Measurements from ENCODE around the gene ZNF805.

The ZNF805 gene

DNA sequence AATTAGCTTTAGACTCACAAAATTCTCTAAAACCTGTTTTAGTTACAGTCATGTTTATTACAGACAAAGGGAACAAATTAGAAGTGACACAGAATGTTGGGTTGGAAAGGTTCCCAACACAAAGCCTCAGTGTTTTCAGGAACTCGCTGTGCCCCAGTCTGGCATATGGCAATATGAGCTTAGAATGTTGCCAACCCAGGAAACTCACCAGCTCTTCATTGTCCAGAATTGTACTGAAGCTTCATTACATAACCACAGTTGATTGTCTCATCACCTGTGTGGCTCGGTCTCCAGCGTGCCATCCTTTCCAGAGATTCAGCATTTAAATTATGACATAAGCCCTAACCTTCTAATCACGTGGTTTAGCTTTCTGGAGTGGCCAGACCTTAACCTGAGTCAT lies 30.1 kb upstream of the ZNF805 start:
- TF ChIP-seq, protein P1, sequence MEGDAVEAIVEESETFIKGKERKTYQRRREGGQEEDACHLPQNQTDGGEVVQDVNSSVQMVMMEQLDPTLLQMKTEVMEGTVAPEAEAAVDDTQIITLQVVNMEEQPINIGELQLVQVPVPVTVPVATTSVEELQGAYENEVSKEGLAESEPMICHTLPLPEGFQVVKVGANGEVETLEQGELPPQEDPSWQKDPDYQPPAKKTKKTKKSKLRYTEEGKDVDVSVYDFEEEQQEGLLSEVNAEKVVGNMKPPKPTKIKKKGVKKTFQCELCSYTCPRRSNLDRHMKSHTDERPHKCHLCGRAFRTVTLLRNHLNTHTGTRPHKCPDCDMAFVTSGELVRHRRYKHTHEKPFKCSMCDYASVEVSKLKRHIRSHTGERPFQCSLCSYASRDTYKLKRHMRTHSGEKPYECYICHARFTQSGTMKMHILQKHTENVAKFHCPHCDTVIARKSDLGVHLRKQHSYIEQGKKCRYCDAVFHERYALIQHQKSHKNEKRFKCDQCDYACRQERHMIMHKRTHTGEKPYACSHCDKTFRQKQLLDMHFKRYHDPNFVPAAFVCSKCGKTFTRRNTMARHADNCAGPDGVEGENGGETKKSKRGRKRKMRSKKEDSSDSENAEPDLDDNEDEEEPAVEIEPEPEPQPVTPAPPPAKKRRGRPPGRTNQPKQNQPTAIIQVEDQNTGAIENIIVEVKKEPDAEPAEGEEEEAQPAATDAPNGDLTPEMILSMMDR (IDR thresholded peaks at IDR 0.05; ENCODE audit: low read depth, low read length) = no peak
- no peak for DNase-seq (ENCODE audit: low read depth, low spot score)
- in situ Hi-C loops (cut with HindIII; ENCODE audit: low sequenced_read_pairs) = no loop called here
- no peak overlapping the region for H3K4me3 ChIP-seq (ENCODE audit: low read depth, low read length)

DNA sequence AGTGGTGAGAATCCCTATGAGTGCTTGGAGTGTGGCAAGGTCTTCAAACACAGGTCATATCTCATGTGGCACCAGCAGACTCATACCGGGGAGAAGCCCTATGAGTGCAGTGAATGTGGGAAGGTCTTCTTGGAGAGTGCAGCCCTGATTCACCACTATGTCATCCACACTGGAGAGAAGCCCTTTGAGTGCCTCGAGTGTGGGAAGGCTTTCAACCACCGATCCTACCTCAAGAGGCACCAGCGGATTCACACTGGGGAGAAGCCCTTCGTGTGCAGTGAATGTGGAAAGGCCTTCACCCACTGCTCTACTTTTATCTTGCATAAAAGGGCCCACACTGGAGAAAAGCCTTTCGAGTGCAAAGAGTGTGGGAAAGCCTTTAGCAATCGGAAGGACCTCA lies 28.3 kb upstream of the ZNF805 start:
- no peak for DNase-seq (ENCODE audit: low read depth, low spot score)
- TF ChIP-seq, protein P1 (IDR thresholded peaks at IDR 0.05; ENCODE audit: low read depth, low read length) = no peak
- in situ Hi-C loops (cut with HindIII; ENCODE audit: low sequenced_read_pairs) = no loop called here
- H3K4me3 ChIP-seq (ENCODE audit: low read depth, low read length) = no peak overlapping the region

DNA sequence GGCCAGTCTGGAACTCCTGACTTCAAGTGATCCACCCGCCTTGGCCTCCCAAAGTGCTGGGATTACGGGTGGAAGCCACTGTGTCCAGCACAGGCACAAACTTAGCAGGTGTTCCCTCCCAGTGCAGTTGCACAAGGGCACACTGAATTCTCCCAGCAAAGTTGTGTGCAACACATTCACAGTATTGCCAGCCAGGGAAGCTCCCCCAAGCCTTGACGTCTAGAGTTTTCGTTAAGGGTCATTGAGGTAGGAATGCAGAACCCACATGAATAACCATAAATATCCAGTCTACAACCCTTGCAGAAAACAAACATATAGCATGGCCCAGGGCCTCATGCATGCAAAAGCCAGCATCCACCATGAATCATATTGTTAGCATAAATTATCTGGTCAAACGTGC lies 12.9 kb upstream of the ZNF805 start:
- TF ChIP-seq, protein P1 (IDR thresholded peaks at IDR 0.05; ENCODE audit: low read depth, low read length) = no peak
- no peak for DNase-seq (ENCODE audit: low read depth, low spot score)
- H3K4me3 ChIP-seq (ENCODE audit: low read depth, low read length) = no peak overlapping the region
- in situ Hi-C loops (cut with HindIII; ENCODE audit: low sequenced_read_pairs) = no loop called here

DNA sequence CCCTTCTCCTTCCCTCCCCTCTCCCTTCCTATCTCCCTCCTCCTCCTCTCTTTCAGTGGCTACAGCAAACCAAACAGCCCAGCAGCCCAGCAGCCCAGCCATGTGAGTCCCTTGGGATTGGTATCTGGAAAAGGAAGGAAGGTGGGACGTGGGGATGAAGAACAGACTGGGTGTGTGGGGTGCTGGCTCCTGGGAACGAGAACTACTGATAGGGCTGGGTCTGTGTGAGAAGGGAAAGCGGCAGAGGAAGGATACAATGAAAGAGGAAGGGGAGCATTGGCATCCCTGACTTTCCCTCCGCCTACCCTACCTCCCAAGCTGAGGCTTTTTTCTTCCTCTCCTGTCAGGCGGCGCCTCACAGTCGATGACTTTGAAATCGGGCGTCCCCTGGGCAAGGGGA lies 8.7 kb upstream of the ZNF805 start:
- H3K4me3 ChIP-seq (ENCODE audit: low read depth, low read length) = no peak overlapping the region
- TF ChIP-seq, protein P1 (IDR thresholded peaks at IDR 0.05; ENCODE audit: low read depth, low read length) = no peak
- in situ Hi-C loops (cut with HindIII; ENCODE audit: low sequenced_read_pairs) = no loop called here

DNA sequence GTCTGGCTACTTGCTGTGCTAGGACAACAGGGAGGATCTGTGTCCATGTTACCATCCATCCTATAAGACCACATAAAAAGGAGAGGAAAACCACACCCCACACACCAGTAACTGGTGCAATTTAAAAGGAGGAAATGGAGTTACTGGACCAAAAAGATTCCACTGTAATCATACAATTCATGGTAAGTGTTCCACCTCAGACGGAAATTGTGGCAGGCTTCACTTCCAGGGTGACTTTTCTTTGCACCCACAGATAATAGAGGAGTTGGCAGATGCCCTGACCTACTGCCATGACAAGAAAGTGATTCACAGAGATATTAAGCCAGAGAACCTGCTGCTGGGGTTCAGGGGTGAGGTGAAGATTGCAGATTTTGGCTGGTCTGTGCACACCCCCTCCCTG lies 7.2 kb upstream of the ZNF805 start:
- TF ChIP-seq, protein P1 (IDR thresholded peaks at IDR 0.05; ENCODE audit: low read depth, low read length) = no peak
- no peak overlapping the region for H3K4me3 ChIP-seq (ENCODE audit: low read depth, low read length)
- in situ Hi-C loops (cut with HindIII; ENCODE audit: low sequenced_read_pairs) = no loop called here
- no peak for DNase-seq (ENCODE audit: low read depth, low spot score)

More for the DNA sequence above, 8.7 kb upstream of the ZNF805 start:
- no peak for DNase-seq (ENCODE audit: low read depth, low spot score)

DNA sequence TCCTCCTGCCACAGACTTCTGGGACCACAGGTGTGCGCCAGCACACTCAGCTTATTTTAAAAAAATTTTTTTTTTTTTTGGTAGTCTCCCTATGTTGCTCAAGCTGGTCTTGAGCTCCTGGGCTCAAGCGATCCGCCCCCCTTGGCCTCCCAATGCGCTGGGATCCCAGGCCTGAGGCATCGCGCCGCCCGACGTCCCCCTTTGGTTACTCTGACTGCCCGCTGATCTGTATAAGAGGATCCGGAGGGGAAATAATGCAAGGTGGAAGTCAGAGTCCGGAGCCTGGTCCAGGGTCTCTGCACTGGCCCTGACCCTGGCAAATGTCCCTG lies 486 bp upstream of the ZNF805 start:
- peak overlapping the region; percentile 99 for H3K4me3 ChIP-seq (ENCODE audit: low read depth, low read length)
- TF ChIP-seq, protein P1 (IDR thresholded peaks at IDR 0.05; ENCODE audit: low read depth, low read length) = no peak
- in situ Hi-C loops (cut with HindIII; ENCODE audit: low sequenced_read_pairs) = no loop called here
- peak; percentile 1 for DNase-seq (ENCODE audit: low read depth, low spot score)

DNA sequence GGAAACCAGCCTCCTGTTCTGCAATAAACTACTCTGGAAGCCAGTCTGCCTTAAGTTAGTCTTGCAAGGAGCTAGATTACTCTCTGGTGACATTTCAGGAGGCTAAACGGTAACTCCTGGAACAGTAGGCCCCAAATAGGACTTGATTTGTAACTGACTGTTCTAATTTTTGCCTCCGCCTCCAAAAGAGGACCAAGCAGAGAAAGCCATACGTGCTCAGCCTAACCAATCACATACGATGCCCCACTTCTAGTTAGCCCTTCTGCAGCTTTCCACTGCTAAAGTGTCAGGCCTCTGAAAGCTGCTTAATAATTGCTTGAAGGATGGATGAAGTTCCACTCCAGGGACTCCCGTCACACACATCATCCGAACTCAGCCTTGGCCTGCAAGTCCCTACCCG lies 744 bp downstream of the ZNF805 start:
- DNase-seq (ENCODE audit: low read depth, low spot score) = peak; percentile 24
- TF ChIP-seq, protein P1 (IDR thresholded peaks at IDR 0.05; ENCODE audit: low read depth, low read length) = no peak
- H3K4me3 ChIP-seq (ENCODE audit: low read depth, low read length) = peak overlapping the region; percentile 99
- in situ Hi-C loops (cut with HindIII; ENCODE audit: low sequenced_read_pairs) = no loop called here
